Stomach (tissue), 4 donors: ENCODE measurements around the gene ITCH.
"Not testable (repeated sequence)": the region's sequence is repeated elsewhere in the genome, so short reads cannot be mapped to it uniquely, and the experiment has no call there.

ENCODE experiments used
- CTCF ChIP-seq, 7 experiments: fragments of 450-650 bp in 4 of 7; fragments of 200-600 bp in 3 of 7; sonication (generic) in 3 of 7; IDR thresholded peaks; one replicate each; pipeline ENCODE4 v1.5.1; 2016 to 2019; ENCODE audit warnings: antibody characterized with exemption in 7 of 7, control low read depth in 2 of 7, mild to moderate bottlenecking in 1 of 7
- EP300 ChIP-seq: sonication (generic); formaldehyde crosslinking; IDR thresholded peaks from one replicate; pipeline ENCODE4 v1.6.1; 2017; ENCODE audit warnings: antibody characterized with exemption
- POLR2A ChIP-seq, 4 donors: fragments of 450-650 bp; IDR thresholded peaks; one replicate each; pipeline ENCODE4 v1.6.1; 2016; ENCODE audit warnings: antibody characterized with exemption in 4 of 4, control low read depth in 2 of 4, mild to moderate bottlenecking in 1 of 4, moderate library complexity in 1 of 4

- not testable (repeated sequence) for TF ChIP-seq CTCF (IDR thresholded peaks at IDR 0.05); EP300; POLR2A (IDR thresholded peaks at IDR 0.05)
These were observed 37.7 kb downstream of the ITCH start for GRCh38 chr20:34400776-34401175.
